Stimulated activated CD8-positive, alpha-beta memory T cell treated with anti-CD3 and anti-CD28 coated beads, Interleukin-15, amount 100 ng/mL, for 4 hours (primary cell): Measurements from ENCODE around the gene HDAC7.

Experiments
- DNase-seq, 2 donors: peaks; one replicate each; pipeline ENCODE4 v3.0.0-alpha.2; 2020; ENCODE audit warnings: low read depth in 2 of 2

HDAC7 gene

DNA sequence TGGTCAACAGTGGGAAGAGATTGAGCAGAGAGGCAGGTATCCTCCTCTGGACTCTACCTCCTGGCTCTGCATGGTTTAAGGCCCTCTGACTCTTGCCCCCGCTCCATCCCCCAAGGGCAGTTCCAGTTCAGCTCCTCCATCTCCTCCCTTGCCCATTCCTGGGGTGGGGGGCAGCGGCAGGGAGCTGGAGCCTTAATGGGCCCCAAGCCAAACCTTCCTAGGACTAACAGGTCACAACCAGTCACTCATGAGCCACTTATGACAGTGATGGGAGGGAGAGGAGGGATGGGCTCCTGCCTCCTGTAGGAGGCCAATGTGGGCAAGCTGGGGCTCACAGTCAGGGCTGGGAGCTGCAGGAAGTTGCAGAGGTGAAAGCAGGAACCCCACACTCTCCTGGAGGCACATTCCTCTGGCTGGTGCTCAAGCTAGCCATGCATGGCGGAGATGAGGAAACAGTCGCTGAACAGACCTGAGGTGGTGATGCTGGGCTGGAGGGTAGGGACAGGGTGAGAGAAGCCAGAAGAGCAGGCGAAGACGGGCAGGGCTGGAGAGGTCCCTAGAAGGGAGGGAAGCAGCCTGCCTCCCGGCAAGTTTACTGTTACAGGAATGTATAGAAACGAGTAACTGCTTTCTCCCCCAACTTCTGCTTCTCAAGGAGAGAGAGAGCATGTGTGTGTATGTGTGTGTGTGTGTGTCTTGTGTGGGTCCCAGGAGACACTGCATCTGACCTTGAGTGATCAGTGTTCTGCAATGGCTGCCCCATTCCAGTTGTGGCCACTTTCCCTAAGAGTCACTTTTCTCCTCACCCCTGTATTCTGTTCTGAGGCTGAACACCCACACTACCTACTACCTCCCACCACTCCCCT lies 56.0 kb downstream of the HDAC7 start:
- DNase-seq = no peak

GRCh38 chr12:47762850-47763465 lies 56.7 kb downstream of the HDAC7 start:
- DNase-seq = no peak

GRCh38 chr12:47758834-47759690 lies 60.6 kb downstream of the HDAC7 start, which contains the start of gene RAPGEF3:
Gene RAPGEF3, minus strand, starts transcription at chr12:47758880. Its CDS starts 324 bp downstream, at chr12:47758556.
- peak; percentile 45 to 59 for DNase-seq

- DNase-seq = no peak
These were observed 61.2 kb downstream of the HDAC7 start for GRCh38 chr12:47758584-47758833.

GRCh38 chr12:47757840-47758583 lies 61.7 kb downstream of the HDAC7 start:
- DNase-seq = no peak

DNA sequence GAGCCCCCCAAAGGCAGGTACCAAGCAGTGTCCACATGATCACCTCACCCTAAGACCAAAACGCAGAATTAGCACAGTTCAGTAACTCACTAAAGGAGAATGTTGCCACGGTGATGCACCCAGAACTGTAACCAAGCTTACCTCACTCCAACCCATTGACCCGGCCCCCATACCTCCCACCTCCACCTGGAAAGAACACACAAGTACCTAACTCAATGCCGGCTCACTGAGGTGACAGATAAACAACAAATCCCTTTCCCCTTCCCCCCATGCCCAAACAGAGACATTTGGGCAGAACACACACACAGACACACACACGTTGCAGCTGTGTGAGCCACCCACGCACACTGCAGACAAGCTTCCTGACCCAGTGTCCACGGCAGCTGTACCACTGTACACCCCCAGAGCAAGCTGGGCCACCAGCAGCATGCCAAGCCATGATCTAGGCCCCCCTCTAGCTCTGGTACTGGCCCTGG lies 62.3 kb downstream of the HDAC7 start:
- no peak for DNase-seq

DNA sequence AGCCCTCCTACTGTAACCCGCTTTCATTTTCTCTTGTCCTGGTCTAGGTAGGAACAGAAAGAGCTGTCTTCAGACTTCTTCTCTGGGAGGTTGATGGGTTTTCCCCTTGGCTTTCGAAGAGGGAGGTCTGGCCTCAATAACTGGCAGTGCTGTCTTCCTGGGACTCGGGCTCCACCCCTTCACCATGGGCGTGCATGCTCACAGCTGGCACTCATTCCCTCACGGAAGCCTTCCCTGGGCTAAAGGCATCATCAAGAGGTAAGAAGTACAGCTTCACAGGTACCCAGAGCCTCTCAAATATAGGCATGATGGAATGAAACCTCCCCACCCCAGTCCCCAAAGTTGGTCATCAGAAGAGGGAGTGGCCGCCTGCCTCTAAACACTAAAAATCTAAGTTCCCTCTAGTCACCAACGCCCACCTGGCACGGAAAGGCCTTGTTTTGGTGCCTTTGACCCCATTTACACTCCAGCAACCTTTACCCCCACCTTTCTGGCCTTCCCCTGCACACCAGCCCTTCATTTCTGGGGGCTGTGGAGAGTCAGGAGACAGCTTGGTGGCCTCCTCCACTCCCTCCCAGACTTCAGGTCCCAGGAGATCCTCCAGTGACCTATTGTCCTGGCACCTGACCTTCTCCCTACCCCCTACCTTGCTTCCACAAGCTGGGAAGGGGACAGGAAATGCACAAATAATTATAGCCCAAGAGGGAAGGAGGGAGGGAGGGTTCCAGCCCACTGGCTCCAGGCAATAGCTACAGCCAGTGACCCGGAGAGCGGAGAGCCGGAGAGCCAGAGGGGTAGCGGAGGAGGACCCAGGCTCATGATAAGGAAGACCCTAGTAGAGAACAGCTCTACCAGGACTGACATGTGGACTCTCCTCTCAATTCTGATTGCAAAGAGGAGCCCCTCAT lies 63.8 kb downstream of the HDAC7 start:
- DNase-seq = no peak

- DNase-seq = no peak
These were observed 64.8 kb downstream of the HDAC7 start for GRCh38 chr12:47754881-47755280.

- DNase-seq = no peak
These were observed 65.6 kb downstream of the HDAC7 start for GRCh38 chr12:47754126-47754525.

DNA sequence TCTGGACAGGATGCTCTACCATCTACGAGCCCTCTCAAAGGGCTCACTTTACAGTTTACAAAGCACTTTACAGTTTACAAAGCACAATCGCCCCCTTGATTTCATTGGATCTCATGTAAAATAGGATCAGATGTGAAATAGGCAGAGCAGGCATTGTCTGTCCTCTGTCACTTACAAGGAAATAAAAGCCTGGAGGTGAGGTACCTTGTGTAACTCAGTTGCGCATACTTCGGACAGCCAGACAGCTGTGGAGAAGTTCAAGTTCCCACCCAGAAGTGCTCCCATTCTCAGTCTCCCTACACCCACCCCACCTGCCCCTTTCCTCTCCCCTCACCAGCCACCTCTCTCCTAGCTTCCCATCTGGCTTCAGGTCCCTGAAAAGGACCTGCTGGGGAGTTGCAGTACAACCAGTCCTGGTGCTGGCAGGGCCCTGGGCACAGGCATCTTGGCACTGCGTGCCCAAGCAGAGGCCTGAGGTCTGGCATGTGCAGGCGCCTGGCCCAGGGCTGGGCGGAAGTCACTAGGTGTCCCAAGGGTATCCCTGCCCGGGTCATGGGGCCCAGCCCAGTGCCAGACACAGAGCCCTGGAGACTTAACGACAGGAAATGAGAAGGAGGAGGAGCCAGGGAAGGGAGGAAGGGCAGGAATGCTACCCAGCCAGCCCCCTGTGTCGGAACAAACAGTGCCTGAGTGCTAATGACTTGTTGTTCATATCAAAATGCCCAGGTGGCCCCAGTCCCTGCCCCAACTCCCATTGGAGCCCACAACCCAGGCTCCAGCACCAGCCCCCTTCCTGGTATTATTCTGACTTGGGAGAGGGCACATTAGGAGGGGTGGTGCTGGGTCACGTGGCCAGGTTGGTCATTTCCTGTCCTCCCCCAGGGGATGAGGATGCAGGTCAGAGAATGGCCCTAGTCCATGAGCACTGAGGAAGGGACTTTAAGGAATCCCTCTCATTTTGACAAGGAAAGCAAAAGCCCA lies 66.4 kb downstream of the HDAC7 start:
- no peak for DNase-seq

- no peak for DNase-seq
These were observed 67.2 kb downstream of the HDAC7 start for GRCh38 chr12:47752552-47752951.

DNA sequence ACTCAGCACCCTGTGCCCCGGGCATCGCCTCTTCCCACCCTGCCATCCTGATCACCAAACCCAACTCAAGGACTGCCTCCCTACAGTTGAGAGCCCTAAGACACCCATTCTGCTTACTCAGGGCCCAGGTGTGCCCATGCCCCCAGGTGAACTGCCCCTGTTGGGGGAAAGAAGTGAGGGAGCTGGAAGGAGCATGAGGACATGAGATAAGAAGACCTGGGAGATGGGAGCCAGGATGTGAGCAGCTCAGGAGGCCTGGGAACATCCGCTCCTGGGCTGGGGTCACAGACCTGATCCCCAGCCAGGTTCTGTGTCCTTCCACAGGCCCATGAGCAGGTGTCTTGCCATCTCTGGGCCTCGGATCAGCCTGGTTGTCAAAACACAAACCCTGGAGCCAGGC lies 67.6 kb downstream of the HDAC7 start:
- DNase-seq = no peak

DNA sequence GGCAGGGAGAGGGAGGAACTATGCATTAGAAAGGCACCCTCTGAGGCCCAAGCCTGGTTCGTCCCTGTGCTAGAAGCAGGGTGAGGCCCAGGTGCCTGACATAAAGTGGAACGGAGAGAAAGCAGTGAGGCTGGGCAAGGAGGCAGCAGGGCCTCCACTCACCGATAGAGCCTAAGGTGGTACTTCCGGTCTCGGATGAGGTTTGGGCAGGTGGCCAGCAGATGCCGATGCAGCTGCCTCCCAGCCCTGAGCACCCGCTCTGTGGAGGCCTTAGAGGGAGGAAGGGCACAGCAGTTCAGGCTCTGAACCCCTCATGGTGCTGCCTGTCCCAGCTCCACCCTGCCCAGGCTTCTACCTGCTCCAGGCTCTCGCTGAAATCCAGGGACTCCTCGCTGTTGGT lies 68.1 kb downstream of the HDAC7 start:
- no peak for DNase-seq

- DNase-seq = no peak
These were observed 68.7 kb downstream of the HDAC7 start for GRCh38 chr12:47750916-47751470.

DNA sequence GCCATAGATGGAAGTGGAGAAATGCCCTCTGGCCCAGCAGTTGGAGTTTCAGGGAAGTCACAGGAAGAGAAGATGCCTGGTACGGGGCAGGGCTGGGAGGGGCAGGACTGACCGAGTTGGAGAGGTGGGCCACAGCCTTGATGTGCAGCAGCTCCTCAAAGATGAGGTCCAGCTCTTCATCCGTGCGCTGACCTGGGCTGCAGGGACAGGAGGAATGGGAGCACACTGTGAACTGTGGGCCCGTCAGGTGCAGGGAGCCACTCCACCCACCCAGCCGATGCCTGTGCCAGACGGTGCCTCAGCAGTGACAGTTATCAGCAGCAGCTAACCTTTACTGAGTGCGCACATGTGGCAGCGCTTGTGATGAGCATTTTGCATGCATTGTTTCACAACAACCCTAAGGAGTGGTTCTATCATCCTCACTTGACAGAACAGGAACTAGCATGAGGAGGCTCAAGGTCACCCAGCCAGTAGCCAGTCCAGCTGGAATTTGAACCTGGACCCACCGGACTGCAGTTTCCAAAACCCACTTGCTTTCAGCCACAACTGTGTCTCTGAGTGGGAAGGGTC lies 69.4 kb downstream of the HDAC7 start:
- no peak for DNase-seq

- DNase-seq = no peak
These were observed 70.8 kb downstream of the HDAC7 start for GRCh38 chr12:47748899-47749298.

- DNase-seq = no peak
These were observed 71.2 kb downstream of the HDAC7 start for GRCh38 chr12:47748507-47748828.

DNA sequence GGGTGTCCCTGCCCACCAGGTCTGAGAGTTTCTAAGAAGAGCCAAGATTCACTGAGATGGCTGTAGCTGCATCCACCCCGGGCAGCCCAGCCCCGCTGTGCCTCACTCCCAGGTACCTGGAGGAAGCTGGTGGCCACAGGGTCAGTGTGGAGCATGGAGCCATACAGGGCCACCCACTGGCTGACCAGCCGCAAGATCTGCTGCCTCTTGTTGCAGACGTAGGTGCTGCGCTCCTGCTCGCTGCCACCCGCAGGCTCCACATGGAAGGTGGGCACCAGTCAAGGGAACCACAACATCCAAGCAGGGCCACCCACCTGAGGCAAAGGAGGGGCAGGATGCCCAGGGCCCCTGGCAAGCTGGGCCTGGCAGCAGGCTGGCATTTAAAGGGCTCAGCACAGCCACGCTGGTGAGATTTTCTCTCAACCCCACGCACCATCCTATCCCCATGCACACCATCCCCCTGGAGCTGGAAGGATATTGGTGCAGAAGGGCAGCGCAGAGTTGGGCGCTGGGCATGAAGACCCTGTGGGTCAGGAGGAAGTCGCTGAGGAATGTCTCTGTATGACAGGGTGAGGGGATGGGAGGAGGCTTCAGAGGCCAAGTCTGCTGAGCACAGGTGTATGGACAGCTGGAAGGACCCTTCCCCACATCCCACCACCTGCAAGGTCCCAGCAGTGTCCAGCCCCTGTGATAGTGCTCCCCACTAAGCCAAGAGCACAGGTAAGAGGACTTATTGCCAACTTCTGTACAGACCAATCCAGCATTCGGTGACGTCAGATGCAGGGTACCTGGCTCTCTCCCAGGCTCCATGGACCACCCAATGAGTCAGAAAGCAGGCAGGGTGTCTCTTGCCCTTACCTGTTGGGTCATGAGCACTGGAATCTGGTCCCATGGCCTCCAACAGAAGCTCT lies 71.9 kb downstream of the HDAC7 start:
- DNase-seq = no peak
